Gastroesophageal sphincter (tissue), 4 donors: ENCODE measurements around the gene PTPRJ. TPM values are rescaled to one million over a fixed set of nuclear protein-coding genes. Genes with fewer than 3 reads are reported as not detected.
"Not testable (repeated sequence)": the region's sequence is repeated elsewhere in the genome, so short reads cannot be mapped to it uniquely, and the experiment has no call there.

Source experiments
- ATAC-seq: fragments of 150-250 bp; one replicate; pipeline ENCODE4 v1.9.1; 2016; ENCODE audit warnings: mild to moderate bottlenecking, moderate library complexity
- H3K27ac ChIP-seq, 4 donors: fragments of 200-600 bp; sonication (generic) in 3 of 4; 1 replicate in 3 of 4; 2 replicates in 1 of 4; pipeline ENCODE4 v1.5.1; 2016 to 2019
- H3K27me3 ChIP-seq: fragments of 200-600 bp; sonication (generic); one replicate; pipeline ENCODE4 v1.5.1; 2019
- H3K36me3 ChIP-seq, 2 donors: fragments of 200-600 bp; sonication (generic); one replicate each; pipeline ENCODE4 v1.5.1; 2019; ENCODE audit warnings: control low read depth in 1 of 2
- H3K4me1 ChIP-seq, 3 donors: fragments of 200-600 bp; sonication (generic); 1 replicate in 2 of 3; 2 replicates in 1 of 3; pipeline ENCODE4 v1.5.1; 2016 to 2019; ENCODE audit warnings: control low read depth in 2 of 3
- H3K4me3 ChIP-seq, 2 donors: fragments of 200-600 bp; sonication (generic); one replicate each; pipeline ENCODE4 v1.5.1; 2019; ENCODE audit warnings: mild to moderate bottlenecking in 1 of 2, moderate library complexity in 1 of 2
- H3K9me3 ChIP-seq, 3 donors: fragments of 200-600 bp; sonication (generic); one replicate each; pipeline ENCODE4 v1.5.1; 2017 to 2019; ENCODE audit warnings: control low read depth in 2 of 3
- CTCF ChIP-seq, 4 experiments: fragments of 200-600 bp in 2 of 4; fragments of 450-650 bp in 2 of 4; sonication (generic) in 1 of 4; IDR thresholded peaks; one replicate each; pipeline ENCODE4 v1.5.1; 2017 to 2019; ENCODE audit warnings: antibody characterized with exemption in 4 of 4, mild to moderate bottlenecking in 2 of 4, moderate library complexity in 2 of 4
- EP300 ChIP-seq: sonication (generic); formaldehyde crosslinking; IDR thresholded peaks from one replicate; pipeline ENCODE4 v1.6.1; 2017; ENCODE audit warnings: antibody characterized with exemption, mild to moderate bottlenecking
- POLR2A ChIP-seq, 2 donors: fragments of 450-650 bp; IDR thresholded peaks; one replicate each; pipeline ENCODE4 v1.6.1; 2017; ENCODE audit warnings: antibody characterized with exemption in 2 of 2, mild to moderate bottlenecking in 2 of 2, moderate library complexity in 1 of 2
- POLR2AphosphoS5 ChIP-seq: sonication (generic); formaldehyde crosslinking; IDR thresholded peaks from one replicate; pipeline ENCODE4 v1.6.1; 2017; ENCODE audit warnings: antibody characterized with exemption
- WGBS, 2 donors: methylation state at CpG; one replicate each; pipeline ENCODE4 v1.1.5; 2018; ENCODE audit warnings: low coverage in 1 of 2; 5-methylcytosine and 5-hydroxymethylcytosine counted together
- total RNA-seq, 4 donors: library from RNA; depleted of rRNA; stranded (reverse); fragments of >200 nt; gene quantifications; one replicate each; pipeline ENCODE4 v1.1.0, GENCODE V29; 2016

Gene PTPRJ
- total RNA-seq, 4 donors from 2014 or later: 5.4 to 13.5 (median 10.5) TPM

GRCh38 chr11:47950396-47950795 is 30.0 kb upstream of the PTPRJ start:
- Histone ChIP-seq H3K36me3 (no peaks in the 10 kb centered on the region), H3K4me1 (peaks cover 0 to 13% (median 8%) of the 10 kb centered on the region in 3 donors), H3K9me3 (no peaks in the 10 kb centered on the region), H3K27me3 (no peaks in the 10 kb centered on the region), H3K27ac (no peak overlapping the region), H3K4me3 (no peak overlapping the region)
- ATAC-seq: no peak
- 64 to 86% methylated on average over 2 of the region's 5 CpGs for WGBS, 2 donors
- TF ChIP-seq POLR2A (IDR thresholded peaks at IDR 0.05): no peak
- no peak for TF ChIP-seq POLR2AphosphoS5
- no peak for TF ChIP-seq CTCF (IDR thresholded peaks at IDR 0.05)
- no peak for TF ChIP-seq EP300

GRCh38 chr11:47951504-47951903 is 28.9 kb upstream of the PTPRJ start:
- ATAC-seq: not testable (repeated sequence)
- WGBS, 2 donors: 92 to 93% methylated on average over 2 to 5 of the region's 12 CpGs

GRCh38 chr11:47955061-47955755 is 25.2 kb upstream of the PTPRJ start:
- no peaks in the 10 kb centered on the region for H3K9me3 ChIP-seq
- no peaks in the 10 kb centered on the region for H3K4me1 ChIP-seq
- ATAC-seq: no peak
- 86% methylated on average over 4 of the region's 4 CpGs; no CpG with 5 or more reads in 1 of the 2 donors for WGBS, 2 donors
- TF ChIP-seq POLR2AphosphoS5 (no peak), POLR2A (IDR thresholded peaks at IDR 0.05) (no peak), CTCF (IDR thresholded peaks at IDR 0.05) (no peak), EP300 (no peak)
- H3K27me3 ChIP-seq: no peaks in the 10 kb centered on the region
- H3K27ac ChIP-seq: no peak overlapping the region
- no peak overlapping the region for H3K4me3 ChIP-seq
- no peaks in the 10 kb centered on the region for H3K36me3 ChIP-seq

More at GRCh38 chr11:47951504-47951903, 28.9 kb upstream of the PTPRJ start:
- not testable (repeated sequence) for H3K27me3 ChIP-seq, H3K4me3 ChIP-seq, H3K9me3 ChIP-seq, H3K27ac ChIP-seq, H3K36me3 ChIP-seq
- peaks cover 0 to 11% (median 6%) of the 10 kb centered on the region in 3 donors for H3K4me1 ChIP-seq

GRCh38 chr11:47960015-47960414 is 20.3 kb upstream of the PTPRJ start:
- Histone ChIP-seq H3K4me3 (no peak overlapping the region), H3K4me1 (no peaks in the 10 kb centered on the region), H3K27ac (no peak overlapping the region), H3K9me3 (no peaks in the 10 kb centered on the region), H3K36me3 (no peaks in the 10 kb centered on the region), H3K27me3 (no peaks in the 10 kb centered on the region)
- TF ChIP-seq POLR2AphosphoS5 (no peak), POLR2A (IDR thresholded peaks at IDR 0.05) (no peak), CTCF (IDR thresholded peaks at IDR 0.05) (no peak), EP300 (no peak)
- no peak for ATAC-seq
- WGBS, 2 donors: 100% methylated on average over 1 to 4 of the region's 6 CpGs

- Histone ChIP-seq H3K27ac (no peak overlapping the region), H3K36me3 (no peaks in the 10 kb centered on the region), H3K9me3 (no peaks in the 10 kb centered on the region), H3K4me1 (no peaks in the 10 kb centered on the region), H3K27me3 (no peaks in the 10 kb centered on the region), H3K4me3 (no peak overlapping the region)
- ATAC-seq: no peak
- TF ChIP-seq POLR2AphosphoS5: no peak
- no peak for TF ChIP-seq EP300
- no peak for TF ChIP-seq POLR2A (IDR thresholded peaks at IDR 0.05)
- no peak for TF ChIP-seq CTCF (IDR thresholded peaks at IDR 0.05)
- 98 to 100% methylated on average over 3 to 5 of the region's 5 CpGs for WGBS, 2 donors
These were observed 19.0 kb upstream of the PTPRJ start for GRCh38 chr11:47961383-47961782.
